ENCODE measurements around the gene ST7. TPM values are rescaled to one million over a fixed set of nuclear protein-coding genes. Genes with fewer than 3 reads are reported as not detected.

The ST7 gene
- total and polyA plus RNA-seq, 2 of the 8 experiments (the other 6 are each of a cell fraction or from before 2014, with no cell fraction given) = 16.3 to 18.0 TPM

DNA sequence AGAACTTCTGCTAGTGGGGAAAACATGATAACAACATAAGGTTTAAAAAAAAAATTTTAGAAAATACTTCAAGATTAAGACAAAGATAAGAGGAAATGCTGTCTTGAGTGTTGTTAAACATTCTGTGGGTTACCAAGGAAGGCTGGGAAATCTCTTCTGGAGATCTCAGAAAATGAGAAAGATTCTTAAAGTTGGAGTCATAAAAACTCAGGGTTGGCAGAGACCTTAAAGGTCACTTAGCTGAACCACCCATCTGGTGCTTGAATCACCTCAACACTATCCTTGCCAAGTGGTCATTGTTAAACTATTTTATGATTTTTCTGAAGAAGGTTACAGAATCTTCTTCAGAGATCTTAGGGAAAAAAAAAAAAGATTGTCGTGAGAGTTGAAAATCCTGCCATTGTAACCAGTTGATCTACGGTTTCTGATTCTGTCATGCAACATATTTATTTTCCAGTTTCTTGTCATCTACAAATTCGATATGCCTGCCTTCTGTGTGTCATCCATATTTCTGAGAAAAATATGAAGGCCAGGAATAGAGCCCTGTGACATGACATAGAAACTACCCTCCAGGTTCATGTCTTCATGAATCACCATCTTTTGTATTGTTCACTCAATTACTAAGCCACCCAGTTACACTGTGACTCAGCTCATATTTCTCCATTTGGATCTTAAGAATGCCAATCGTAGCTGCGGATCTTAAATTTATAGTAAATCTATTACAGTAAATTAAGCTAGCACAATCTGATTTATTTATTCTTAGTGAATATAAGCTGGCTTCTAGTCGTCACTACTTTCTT, 179.2 kb downstream of the ST7 start:
- H3K14ac ChIP-seq (ENCODE audit: insufficient read length) = no peak overlapping the region
- POLR2A ChIA-PET (ENCODE audit: partially characterized antibody) = no interaction called here
- H2BK120ac ChIP-seq (replicated peaks; ENCODE audit: low read depth, low read length) = no peak overlapping the region
- no peak overlapping the region for H3K4me3 ChIP-seq (ENCODE audit: extremely low read depth in 1 of 4, insufficient read depth in 2 of 4, low read depth in 3 of 4, low read length in 4 of 4)
- H2AK5ac ChIP-seq (ENCODE audit: low read depth, low read length) = no peak overlapping the region
- no peak overlapping the region for H2AFZ ChIP-seq (ENCODE audit: low read length)
- no peak overlapping the region for H2BK20ac ChIP-seq (ENCODE audit: low read length)
- no peak overlapping the region for H3K4ac ChIP-seq (replicated peaks; ENCODE audit: insufficient read length, low read depth, low read length)
- no peak overlapping the region for H3K4me2 ChIP-seq (ENCODE audit: insufficient read depth in 1 of 2, low read depth in 2 of 2, low read length in 2 of 2)
- no peak overlapping the region for H4K5ac ChIP-seq (ENCODE audit: insufficient read length, low read depth, low read length)
- H3K23me2 ChIP-seq (ENCODE audit: low read depth, low read length) = no peaks in the 10 kb centered on the region
- no peak overlapping the region for H2BK5ac ChIP-seq (ENCODE audit: low read depth, low read length)
- H3K79me1 ChIP-seq (ENCODE audit: low read depth, low read length) = no peaks in the 10 kb centered on the region
- H3K4me1 ChIP-seq (replicated peaks in 1 of 4; ENCODE audit: control insufficient read depth in 3 of 4, insufficient read depth in 4 of 4, low read length in 3 of 4) = no peaks in the 10 kb centered on the region; a peak in 1 of 7 replicates
- no peaks in the 10 kb centered on the region for H3K27me3 ChIP-seq (replicated peaks in 1 of 4; ENCODE audit: control insufficient read depth in 3 of 4, extremely low read depth in 1 of 4, insufficient read depth in 3 of 4, low read length in 3 of 4)
- H3K56ac ChIP-seq (replicated peaks; ENCODE audit: insufficient read length, low read depth, low read length) = no peak overlapping the region
- CTCF ChIA-PET (ENCODE audit: partially characterized antibody) = interaction anchor here (1.1 kb wide), 1 partner anchor 9 kb away, joined by 3 read pairs; no protein-coding TSS in a partner anchor
- no peaks in the 10 kb centered on the region; a peak in 2 of 8 replicates for H3K36me3 ChIP-seq (ENCODE audit: control insufficient read depth in 2 of 4, insufficient read depth in 4 of 4, low read length in 3 of 4)
- no peak overlapping the region for H4K8ac ChIP-seq (ENCODE audit: extremely low read depth, insufficient read depth, low read length)
- no peaks in the 10 kb centered on the region for H3K9me3 ChIP-seq (ENCODE audit: insufficient read depth in 2 of 2, low read depth in 1 of 2, low read length in 1 of 2)
- no peak overlapping the region for H4K91ac ChIP-seq (replicated peaks; ENCODE audit: insufficient read length, low read length)
- no peak overlapping the region for H3K23ac ChIP-seq (ENCODE audit: insufficient read length)
- WGBS, 2 experiments (ENCODE audit: extremely low coverage in 1 of 2, insufficient coverage in 1 of 2, insufficient read length in 1 of 2, insufficient replicate concordance in 2 of 2, low coverage in 1 of 2, low lambda C conversion rate in 2 of 2, missing lambda C conversion rate in 1 of 2) = 92% methylated on average over 6 of the region's 6 CpGs; no CpG with 5 or more reads in 1 of the 2 experiments
- H3K79me2 ChIP-seq (ENCODE audit: control insufficient read depth in 1 of 2, insufficient read depth in 2 of 2, low read length in 2 of 2) = no peaks in the 10 kb centered on the region
- no peak for FAIRE-seq
- no peaks in the 10 kb centered on the region for H4K20me1 ChIP-seq (replicated peaks in 1 of 2; ENCODE audit: control insufficient read depth in 1 of 2, insufficient read depth in 2 of 2, low read length in 2 of 2)
- no peak overlapping the region for H3K9ac ChIP-seq (replicated peaks in 1 of 4; ENCODE audit: extremely low read depth in 1 of 4, low read depth in 3 of 4, low read length in 3 of 4)
- DNase-seq (ENCODE audit: low read depth in 1 of 2, low spot score in 2 of 2) = no peak
- H3K18ac ChIP-seq (ENCODE audit: extremely low read depth, low read length) = no peak overlapping the region
- H2BK12ac ChIP-seq (ENCODE audit: low read depth, low read length) = no peak overlapping the region
- no peak overlapping the region for H2BK15ac ChIP-seq (ENCODE audit: low read length)
- no peak overlapping the region for H3K27ac ChIP-seq (ENCODE audit: low read depth, low read length)
- TF ChIP-seq HDAC2 (IDR thresholded peaks at IDR 0.05; ENCODE audit: borderline replicate concordance in 1 of 2, low read depth in 2 of 2, low read length in 2 of 2) = no peak
- TF ChIP-seq RXRA (IDR thresholded peaks at IDR 0.05; ENCODE audit: insufficient read depth, low read depth, low read length) = no peak
- TF ChIP-seq USF2 (IDR thresholded peaks at IDR 0.05; ENCODE audit: low read length) = no peak
- TF ChIP-seq YY1 (IDR thresholded peaks at IDR 0.05; ENCODE audit: low read depth, low read length) = no peak
- no peak for TF ChIP-seq RBBP5 (IDR thresholded peaks at IDR 0.05; ENCODE audit: borderline replicate concordance, low read depth, low read length)
- no peak for TF ChIP-seq SAP30 (IDR thresholded peaks at IDR 0.05; ENCODE audit: insufficient read depth, insufficient replicate concordance, low read length)
- no peak for TF ChIP-seq SIRT6 (IDR thresholded peaks at IDR 0.05; ENCODE audit: low read length)
- TF ChIP-seq EZH2 (IDR thresholded peaks at IDR 0.05; ENCODE audit: low read depth, low read length, severe bottlenecking) = no peak
- TF ChIP-seq TCF12 (IDR thresholded peaks at IDR 0.05; ENCODE audit: low read depth, low read length) = no peak
- no peak for TF ChIP-seq CEBPB (IDR thresholded peaks at IDR 0.05; ENCODE audit: low read depth, low read length)

All from H1 (cell line).